ENCODE results near the gene ARF1.
"Not testable (repeated sequence)": the region's sequence is repeated elsewhere in the genome, so short reads cannot be mapped to it uniquely, and the experiment has no call there.

Gene ARF1

DNA sequence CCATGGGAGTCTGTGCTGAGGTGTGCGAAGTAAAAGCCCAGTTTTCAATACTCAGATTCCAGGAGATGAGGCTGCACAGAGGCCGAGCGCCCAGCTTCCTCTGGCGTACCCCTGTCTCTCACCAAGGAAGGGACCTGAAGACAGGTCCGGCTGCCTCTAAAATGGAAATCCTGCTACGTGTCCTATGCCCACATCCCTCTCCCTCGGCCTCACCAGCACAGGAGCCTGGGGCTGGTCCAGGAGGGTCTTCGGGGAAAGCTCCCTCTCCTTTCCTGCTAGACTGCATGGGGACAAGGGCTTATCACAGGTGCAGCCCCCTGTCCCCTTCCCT, 26.2 kb downstream of the ARF1 start:
- TF ChIP-seq, protein P1, sequence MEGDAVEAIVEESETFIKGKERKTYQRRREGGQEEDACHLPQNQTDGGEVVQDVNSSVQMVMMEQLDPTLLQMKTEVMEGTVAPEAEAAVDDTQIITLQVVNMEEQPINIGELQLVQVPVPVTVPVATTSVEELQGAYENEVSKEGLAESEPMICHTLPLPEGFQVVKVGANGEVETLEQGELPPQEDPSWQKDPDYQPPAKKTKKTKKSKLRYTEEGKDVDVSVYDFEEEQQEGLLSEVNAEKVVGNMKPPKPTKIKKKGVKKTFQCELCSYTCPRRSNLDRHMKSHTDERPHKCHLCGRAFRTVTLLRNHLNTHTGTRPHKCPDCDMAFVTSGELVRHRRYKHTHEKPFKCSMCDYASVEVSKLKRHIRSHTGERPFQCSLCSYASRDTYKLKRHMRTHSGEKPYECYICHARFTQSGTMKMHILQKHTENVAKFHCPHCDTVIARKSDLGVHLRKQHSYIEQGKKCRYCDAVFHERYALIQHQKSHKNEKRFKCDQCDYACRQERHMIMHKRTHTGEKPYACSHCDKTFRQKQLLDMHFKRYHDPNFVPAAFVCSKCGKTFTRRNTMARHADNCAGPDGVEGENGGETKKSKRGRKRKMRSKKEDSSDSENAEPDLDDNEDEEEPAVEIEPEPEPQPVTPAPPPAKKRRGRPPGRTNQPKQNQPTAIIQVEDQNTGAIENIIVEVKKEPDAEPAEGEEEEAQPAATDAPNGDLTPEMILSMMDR (IDR thresholded peaks at IDR 0.05; ENCODE audit: control insufficient read depth, extremely low read depth, insufficient read depth) = no peak
- DNase-seq (ENCODE audit: low read depth) = no peak
- peak overlapping the region; percentile 99 for H3K4me3 ChIP-seq (ENCODE audit: low read depth, low read length)

DNA sequence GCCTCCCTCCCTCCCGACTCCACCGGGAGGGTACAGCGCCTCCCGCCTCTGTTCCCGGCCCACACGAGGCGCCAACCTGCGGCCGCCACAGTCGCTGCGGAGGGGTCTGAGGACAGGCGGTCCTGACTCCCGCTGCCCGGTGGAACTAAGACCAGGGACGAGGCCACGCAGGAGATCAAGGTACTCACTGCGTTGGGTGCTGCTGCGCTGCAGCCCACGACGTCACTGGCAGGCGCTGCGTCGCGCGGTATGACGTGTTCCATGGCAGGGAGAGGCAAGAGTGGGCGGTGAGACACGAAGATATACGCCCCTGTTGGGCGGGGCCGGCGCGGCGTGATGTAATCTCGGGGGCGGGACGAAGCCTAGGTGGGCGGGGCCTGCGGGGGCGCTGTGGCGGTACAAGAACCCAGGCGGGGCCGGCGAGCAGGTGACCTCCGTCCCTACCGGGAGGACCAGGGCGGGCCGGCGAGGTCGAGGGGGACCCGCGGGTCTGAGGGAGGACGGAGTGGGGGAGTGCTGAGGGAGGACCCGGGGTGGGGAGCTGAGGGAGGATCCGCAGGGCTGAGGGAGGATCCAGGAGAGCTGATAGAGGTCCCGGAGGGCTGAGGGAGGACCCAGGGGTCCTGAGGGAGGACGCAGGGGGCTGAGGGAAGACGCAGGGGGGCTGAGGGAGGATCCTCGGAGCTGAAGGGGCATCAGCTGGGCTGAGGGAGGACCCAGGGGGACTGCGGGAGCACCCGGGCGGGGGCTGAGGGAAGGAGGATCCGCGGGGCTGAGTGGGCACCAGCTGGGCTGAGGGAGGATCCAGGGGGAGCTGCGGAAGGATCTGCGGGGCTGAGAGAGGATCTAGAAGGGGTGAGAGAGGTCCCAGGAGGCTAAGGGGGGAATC, 26.8 kb downstream of the ARF1 start, which contains the start of gene MRPL55:
MRPL55 (minus strand) TSS at position 227 of the 889 bp plus-strand sequence. CDS start 1,039 bp downstream, outside the sequence.
- DNase-seq (ENCODE audit: low read depth) = peak; percentile 89
- TF ChIP-seq, protein P1 (IDR thresholded peaks at IDR 0.05; ENCODE audit: control insufficient read depth, extremely low read depth, insufficient read depth) = no peak
- H3K4me3 ChIP-seq (ENCODE audit: low read depth, low read length) = peak within 1 kb of the TSS; percentile 99

DNA sequence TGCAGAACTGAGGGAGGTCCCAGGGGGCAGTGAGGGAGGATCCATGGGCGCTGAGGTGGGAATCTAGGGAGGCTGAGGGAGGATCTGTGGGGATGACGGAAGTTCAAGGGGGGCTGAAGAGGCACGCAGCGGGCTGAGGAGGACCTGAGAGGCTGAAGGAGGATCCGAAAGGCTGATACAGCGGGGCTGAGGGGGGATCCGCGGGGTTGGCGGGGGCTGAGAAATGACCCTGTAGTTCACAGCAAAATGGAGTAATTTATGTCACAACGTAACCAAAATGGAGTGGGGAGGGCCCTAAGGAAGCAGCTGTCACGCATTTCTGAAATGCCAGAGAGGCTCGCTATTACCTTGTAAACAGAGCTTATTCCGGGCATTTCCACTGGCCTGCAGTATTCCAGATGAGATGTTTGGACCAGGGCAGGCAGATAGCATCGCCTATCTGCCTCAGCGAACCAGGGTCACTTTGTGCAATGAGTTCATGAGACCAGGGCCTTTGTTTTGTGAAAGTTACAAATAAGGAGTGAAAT, 27.5 kb downstream of the ARF1 start:
- DNase-seq (ENCODE audit: low read depth) = no peak
- peak overlapping the region; percentile 99 for H3K4me3 ChIP-seq (ENCODE audit: low read depth, low read length)
- TF ChIP-seq, protein P1 (IDR thresholded peaks at IDR 0.05; ENCODE audit: control insufficient read depth, extremely low read depth, insufficient read depth) = no peak

DNA sequence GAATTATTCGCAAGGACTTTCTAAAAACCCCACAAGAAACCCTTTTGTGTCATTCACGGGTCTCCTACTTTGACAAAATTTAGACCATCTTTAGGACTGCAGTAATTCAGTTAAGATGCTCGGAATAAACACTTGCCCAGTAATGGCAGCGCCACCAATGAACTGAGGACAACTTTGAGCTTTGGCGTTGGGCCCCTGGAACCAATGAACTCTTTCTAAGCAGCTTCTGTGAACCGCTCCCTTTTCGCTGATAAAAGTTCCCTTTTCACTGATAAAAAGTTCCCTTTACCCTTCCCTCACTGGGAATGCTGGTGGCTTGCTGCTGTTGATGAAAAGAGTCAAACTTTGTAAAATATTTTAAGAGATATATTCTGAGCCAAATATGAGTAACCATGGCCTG, 28.0 kb downstream of the ARF1 start:
- H3K4me3 ChIP-seq (ENCODE audit: low read depth, low read length) = no peak overlapping the region
- TF ChIP-seq, protein P1 (IDR thresholded peaks at IDR 0.05; ENCODE audit: control insufficient read depth, extremely low read depth, insufficient read depth) = no peak
- DNase-seq (ENCODE audit: low read depth) = no peak

DNA sequence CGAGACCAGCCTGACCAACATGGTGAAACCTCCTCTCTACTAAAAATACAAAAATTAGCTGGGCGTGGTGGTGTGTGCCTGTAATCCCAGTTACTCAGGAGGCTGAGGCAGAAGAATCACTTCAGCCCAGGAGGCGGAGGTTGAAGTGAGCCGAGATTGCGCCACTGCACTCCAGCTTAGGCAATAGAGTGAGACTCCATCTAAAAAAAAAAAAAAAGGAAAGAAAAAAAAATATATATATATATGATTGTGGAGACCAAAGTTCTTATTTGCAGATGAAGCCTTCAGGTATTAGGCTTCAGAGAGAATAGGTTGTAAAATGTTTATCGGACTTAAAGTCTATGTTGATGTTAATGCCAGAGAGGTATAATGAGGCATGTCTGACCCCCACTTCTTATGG, 28.8 kb downstream of the ARF1 start:
- not testable (repeated sequence) for H3K4me3 ChIP-seq (ENCODE audit: low read depth, low read length)

DNA sequence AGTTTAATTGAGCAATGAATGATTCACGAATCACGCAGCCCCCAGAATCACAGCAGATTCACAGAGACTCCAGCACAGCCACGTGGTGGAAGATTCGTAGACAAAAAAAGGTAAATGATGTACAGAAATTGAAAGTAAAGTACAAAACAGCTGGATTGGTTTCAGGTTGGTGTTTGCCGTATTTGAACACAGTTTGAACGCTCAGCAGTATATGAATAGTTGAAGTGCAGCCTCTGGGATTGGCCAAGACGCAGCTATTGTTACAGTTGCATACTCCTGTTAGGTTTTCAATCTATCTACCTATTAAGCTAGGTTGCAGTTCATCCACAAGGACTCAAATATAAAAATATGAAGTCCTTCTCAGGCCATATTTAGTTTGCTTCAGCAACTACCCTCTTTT, 29.7 kb downstream of the ARF1 start:
- DNase-seq (ENCODE audit: low read depth) = no peak
- H3K4me3 ChIP-seq (ENCODE audit: low read depth, low read length) = no peak overlapping the region
- TF ChIP-seq, protein P1 (IDR thresholded peaks at IDR 0.05; ENCODE audit: control insufficient read depth, extremely low read depth, insufficient read depth) = no peak

More for the DNA sequence above, 28.8 kb downstream of the ARF1 start:
- DNase-seq (ENCODE audit: low read depth) = not testable (repeated sequence)

DNA sequence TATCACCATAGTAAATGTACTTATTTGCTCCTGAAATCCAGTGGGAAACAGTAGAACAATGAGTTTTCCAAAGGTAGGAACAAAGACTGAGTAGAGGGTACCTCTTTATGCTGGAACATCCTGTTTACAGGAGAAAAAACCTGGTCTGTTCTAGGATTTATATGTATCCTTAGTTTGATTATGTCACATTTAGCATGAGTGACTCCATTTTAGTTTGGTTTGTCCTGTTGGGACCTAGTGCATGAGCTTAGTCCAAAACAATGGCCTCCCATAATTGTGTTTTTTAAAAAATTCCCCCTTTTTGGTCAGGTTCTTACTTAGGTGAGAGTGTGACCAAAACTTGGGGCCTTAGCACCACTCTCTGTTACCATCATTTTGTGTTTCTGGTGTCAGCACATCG, 30.1 kb downstream of the ARF1 start:
- no peak overlapping the region for H3K4me3 ChIP-seq (ENCODE audit: low read depth, low read length)
- no peak for DNase-seq (ENCODE audit: low read depth)
- TF ChIP-seq, protein P1 (IDR thresholded peaks at IDR 0.05; ENCODE audit: control insufficient read depth, extremely low read depth, insufficient read depth) = no peak
